ENCODE data around the gene ZNF491.
"Not testable (repeated sequence)": the region's sequence is repeated elsewhere in the genome, so short reads cannot be mapped to it uniquely, and the experiment has no call there.

Gene ZNF491

GRCh38 chr19:11798391-11799330 lies at the start of gene ZNF491:
Gene ZNF491 (plus strand): TSS chr19:11798523. CDS start chr19:11805954, 7,431 bp downstream.
- DNase-seq, result peak; percentile 92

GRCh38 chr19:11749751-11750150 lies 48.6 kb upstream of the ZNF491 start:
- no peak for DNase-seq

- DNase-seq, result no peak
These were observed 46.0 kb upstream of the ZNF491 start for GRCh38 chr19:11752244-11752736.

GRCh38 chr19:11754663-11755062 lies 43.7 kb upstream of the ZNF491 start:
- DNase-seq, result no peak

GRCh38 chr19:11756965-11757364 lies 41.4 kb upstream of the ZNF491 start:
- DNase-seq, result no peak

GRCh38 chr19:11759805-11760204 lies 38.5 kb upstream of the ZNF491 start:
- DNase-seq, result no peak

- no peak for DNase-seq
These were observed 35.2 kb upstream of the ZNF491 start for GRCh38 chr19:11763117-11763516.

GRCh38 chr19:11763611-11764010 lies 34.7 kb upstream of the ZNF491 start:
- no peak for DNase-seq

GRCh38 chr19:11766597-11767591 lies 31.4 kb upstream of the ZNF491 start, which contains the start of gene ZNF441:
Gene ZNF441 (plus strand): TSS chr19:11767000. CDS start chr19:11767194, 194 bp downstream.
- DNase-seq, result peak; percentile 97

- DNase-seq, result no peak
These were observed 30.6 kb upstream of the ZNF491 start for GRCh38 chr19:11767633-11768133.

- no peak for DNase-seq
These were observed 28.3 kb upstream of the ZNF491 start for GRCh38 chr19:11769995-11770394.

GRCh38 chr19:11771520-11771919 lies 26.8 kb upstream of the ZNF491 start:
- not testable (repeated sequence) for DNase-seq

- DNase-seq, result not testable (repeated sequence)
These were observed 21.7 kb upstream of the ZNF491 start for GRCh38 chr19:11776669-11777068.

- DNase-seq, result no peak
These were observed 17.8 kb upstream of the ZNF491 start for GRCh38 chr19:11780431-11781020.

- DNase-seq, result no peak
These were observed 16.8 kb upstream of the ZNF491 start for GRCh38 chr19:11781295-11782057.

GRCh38 chr19:11783767-11784166 lies 14.6 kb upstream of the ZNF491 start:
- no peak for DNase-seq

GRCh38 chr19:11784356-11784755 lies 14.0 kb upstream of the ZNF491 start:
- no peak for DNase-seq

- DNase-seq, result no peak
These were observed 10.8 kb upstream of the ZNF491 start for GRCh38 chr19:11787536-11787935.

GRCh38 chr19:11792942-11793341 lies 5.4 kb upstream of the ZNF491 start:
- no peak for DNase-seq

- peak; percentile 89 for DNase-seq
These were observed 832 bp upstream of the ZNF491 start for GRCh38 chr19:11797491-11797890.

GRCh38 chr19:11806354-11807098 lies 8.2 kb downstream of the ZNF491 start:
- no peak for DNase-seq
